Jurkat, Clone E6-1 (cell line): ENCODE data around the gene SCN4B.

Experiments used
- DNase-seq: peaks from one replicate; pipeline ENCODE4 v3.0.0-alpha.2; 2011; ENCODE audit warnings: low read depth, low spot score
- H3K4me3 ChIP-seq: 2 replicates; pipeline ENCODE4 v1.5.1; 2011; ENCODE audit warnings: mild to moderate bottlenecking, low read length, control low read depth, moderate library complexity

SCN4B gene

DNA sequence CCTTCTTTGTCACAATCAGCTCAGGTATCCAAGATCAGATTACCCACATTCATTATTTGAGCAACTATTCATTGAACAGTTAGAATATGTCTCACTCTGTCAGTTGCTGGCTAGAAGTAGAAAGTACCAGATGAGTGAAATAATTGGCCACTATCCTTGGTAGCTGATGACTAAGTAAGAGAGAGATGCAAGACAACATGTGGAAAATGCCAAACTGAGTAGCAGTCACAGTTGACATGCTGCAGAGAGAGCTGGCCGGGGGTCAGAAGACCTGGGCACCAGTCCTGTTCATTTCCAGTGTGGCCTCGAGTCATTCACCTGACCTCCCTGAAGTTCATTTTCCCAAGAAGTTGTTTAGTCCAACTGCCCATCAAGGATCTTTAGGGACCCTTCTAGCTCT, 43.4 kb downstream of the SCN4B start:
- H3K4me3 ChIP-seq, result no peak overlapping the region
- no peak for DNase-seq

DNA sequence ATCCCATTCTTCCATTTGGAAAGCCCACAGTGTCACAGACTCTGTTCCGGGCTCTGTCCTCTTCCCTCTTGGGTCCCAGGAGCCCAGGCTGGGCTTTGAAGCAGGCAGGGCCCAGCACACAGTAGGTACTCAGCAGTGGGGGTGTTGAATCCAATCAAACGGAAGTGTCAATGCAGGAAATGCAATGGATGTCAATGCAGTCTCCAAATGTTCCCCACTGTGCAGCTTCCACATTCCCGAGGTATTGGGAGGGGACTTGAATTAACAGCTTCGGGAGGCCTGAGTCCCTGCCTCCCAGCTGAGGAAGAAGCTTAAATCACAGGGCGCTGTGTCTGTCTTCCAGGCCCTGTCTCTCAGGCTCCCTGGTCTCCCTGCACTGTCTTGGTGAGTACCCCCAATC, 44.1 kb downstream of the SCN4B start:
- DNase-seq, result no peak
- H3K4me3 ChIP-seq, result no peak overlapping the region

DNA sequence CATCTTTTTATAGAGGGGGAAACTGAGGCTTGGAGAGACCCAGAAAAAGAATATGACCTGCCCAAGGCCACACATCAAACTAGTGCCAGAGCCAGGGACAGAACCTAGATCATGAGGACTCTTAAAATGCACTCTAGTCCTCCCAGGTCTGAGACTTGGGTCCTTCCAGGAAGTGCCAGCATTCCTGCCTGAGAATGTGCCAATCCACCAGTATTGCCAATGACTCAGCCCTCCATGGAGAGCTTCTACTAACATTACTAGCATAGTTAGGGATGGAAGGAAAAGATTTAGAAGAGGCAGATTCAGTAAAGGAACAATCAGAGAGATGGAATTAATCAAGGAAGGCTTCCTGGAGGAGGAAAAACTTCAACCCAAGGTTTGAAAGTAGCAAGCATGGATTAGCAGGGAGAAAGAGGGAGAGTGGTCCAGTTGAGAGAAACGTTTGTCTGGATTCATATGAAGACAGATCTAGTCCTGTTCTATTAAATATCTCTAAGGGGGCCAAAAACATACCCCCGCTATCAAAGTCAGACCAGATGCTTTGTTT, 45.8 kb downstream of the SCN4B start:
- no peak for DNase-seq
- no peak overlapping the region for H3K4me3 ChIP-seq

DNA sequence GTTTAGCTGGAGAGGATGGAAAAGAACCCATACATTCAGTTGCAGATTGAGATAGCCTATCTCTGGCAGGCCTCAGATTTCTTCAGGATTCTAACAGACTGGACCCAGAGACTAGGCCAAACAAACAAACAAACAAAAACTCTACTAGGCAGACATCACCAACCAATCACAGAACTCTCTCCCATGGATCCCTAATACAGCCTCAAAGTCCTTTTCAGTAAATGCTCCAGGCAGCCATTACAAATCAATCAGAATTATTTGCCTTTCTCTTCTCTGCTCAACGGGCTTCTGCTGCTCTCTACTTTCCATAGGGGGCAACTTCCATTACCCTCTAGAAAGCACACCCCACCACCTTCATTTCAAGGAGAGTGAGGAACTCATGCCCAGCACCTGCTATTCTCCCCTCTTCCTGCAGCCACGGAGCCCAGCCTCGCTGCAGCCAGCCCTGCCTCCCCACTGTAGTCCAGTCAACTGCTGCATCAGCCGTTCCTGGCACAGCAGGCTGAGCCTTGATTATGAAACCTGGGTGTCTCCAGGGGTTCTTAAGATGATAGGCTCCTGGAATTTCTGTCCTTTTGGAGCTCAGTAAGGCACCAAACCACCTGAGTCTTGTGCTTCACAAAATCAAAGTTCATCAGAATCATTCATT, 46.8 kb downstream of the SCN4B start:
- no peak for DNase-seq
- no peak overlapping the region for H3K4me3 ChIP-seq

DNA sequence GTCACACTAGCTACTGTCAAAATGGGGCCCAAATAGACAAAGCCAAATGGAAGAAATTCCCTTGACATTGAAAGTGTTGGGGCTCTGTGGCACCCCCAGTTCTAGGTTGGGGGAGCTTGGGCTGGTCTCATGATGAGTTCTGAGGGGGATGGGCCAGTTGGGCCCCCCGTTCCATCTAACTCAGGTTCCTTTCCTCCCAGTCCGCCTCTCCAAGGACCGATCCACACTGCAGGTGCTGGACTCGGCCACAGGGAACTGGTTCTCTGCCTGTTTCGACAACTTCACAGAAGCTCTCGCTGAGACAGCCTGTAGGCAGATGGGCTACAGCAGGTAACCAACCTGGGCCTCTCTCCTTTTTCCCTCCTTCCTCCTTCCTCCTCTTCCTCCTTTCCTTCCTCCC, 48.1 kb downstream of the SCN4B start:
- H3K4me3 ChIP-seq, result no peak overlapping the region
- DNase-seq, result no peak

DNA sequence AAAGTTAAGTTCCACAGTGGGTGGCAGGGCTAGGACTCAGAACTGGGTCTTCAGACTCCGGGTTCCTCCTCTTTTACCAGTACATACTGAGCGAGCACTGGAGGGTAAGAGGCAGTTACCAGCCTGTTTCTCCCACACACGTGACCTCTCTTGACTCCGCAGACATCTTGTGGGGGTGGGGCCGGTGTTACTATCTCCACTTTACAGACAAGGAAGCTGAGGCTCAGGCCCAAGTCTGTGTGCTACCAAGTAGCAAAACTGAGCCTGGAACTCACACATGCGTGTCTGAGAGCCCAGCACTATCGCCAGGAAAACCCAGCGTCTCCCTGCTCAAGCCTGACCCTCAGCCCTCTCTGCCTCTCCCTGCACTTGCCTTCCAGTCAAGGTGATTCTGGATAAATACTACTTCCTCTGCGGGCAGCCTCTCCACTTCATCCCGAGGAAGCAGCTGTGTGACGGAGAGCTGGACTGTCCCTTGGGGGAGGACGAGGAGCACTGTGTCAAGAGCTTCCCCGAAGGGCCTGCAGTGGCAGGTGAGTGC, 49.8 kb downstream of the SCN4B start:
- no peak for DNase-seq
- H3K4me3 ChIP-seq, result no peak overlapping the region

DNA sequence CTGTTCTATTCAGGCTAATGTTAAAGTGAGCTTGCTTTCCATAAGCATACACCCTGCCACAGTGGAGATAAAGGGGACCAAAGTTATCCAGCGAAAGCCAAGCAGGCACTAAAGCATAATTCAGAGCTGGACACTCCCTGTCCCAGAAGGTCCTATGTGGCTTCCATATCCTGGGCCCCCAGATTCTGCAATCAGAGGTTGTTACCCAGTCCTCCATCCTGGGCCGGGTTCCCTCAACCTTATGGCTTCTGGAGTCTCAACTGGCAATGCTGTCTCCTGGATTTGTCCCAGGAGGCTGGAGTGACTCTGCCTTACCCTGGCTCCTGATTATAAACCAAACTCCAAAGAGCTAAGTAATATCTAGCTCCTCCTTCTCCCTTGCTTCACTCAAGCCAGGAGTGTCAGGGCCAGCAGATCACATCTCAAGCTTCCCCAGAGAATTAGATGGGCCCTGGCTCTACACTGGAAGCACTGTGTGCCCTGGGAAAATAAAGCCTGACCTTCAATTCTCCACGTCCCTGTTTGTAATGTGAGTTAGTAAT, 51.9 kb downstream of the SCN4B start:
- H3K4me3 ChIP-seq, result no peak overlapping the region
- no peak for DNase-seq

DNA sequence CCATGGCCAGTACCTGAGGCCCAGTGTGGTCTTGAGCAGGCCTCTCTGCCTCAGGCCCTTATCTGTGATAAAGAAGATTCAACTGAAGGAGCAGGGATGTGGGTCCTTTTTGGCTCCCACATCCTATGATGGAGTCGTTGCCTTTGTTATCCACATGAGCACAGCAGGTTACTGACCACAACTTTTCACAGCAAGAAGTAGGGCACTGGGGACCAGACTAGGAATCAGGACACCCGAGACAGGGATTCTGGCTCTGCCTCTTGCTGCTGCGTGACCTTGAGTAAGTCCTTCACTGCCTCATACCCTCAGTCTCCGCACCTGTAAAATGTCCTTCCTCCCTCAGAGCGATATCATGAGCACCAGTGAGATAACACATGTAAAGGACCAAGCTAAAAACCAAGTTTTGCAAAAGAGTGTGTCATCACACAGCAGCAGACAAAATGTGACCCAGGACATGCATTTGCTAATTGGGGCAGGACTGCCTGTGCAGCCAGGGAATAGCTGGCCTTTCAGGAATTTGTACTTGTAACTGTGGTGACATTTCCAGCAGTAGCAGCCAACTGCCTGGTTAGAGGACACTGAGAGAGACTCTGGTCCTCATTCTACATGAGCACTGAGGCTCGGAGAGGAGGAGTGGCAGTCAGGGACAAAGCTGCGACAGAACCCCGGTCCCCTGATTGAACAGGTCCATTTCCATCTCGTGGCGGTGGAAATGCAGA, 52.6 kb downstream of the SCN4B start:
- DNase-seq, result no peak
- H3K4me3 ChIP-seq, result no peak overlapping the region

DNA sequence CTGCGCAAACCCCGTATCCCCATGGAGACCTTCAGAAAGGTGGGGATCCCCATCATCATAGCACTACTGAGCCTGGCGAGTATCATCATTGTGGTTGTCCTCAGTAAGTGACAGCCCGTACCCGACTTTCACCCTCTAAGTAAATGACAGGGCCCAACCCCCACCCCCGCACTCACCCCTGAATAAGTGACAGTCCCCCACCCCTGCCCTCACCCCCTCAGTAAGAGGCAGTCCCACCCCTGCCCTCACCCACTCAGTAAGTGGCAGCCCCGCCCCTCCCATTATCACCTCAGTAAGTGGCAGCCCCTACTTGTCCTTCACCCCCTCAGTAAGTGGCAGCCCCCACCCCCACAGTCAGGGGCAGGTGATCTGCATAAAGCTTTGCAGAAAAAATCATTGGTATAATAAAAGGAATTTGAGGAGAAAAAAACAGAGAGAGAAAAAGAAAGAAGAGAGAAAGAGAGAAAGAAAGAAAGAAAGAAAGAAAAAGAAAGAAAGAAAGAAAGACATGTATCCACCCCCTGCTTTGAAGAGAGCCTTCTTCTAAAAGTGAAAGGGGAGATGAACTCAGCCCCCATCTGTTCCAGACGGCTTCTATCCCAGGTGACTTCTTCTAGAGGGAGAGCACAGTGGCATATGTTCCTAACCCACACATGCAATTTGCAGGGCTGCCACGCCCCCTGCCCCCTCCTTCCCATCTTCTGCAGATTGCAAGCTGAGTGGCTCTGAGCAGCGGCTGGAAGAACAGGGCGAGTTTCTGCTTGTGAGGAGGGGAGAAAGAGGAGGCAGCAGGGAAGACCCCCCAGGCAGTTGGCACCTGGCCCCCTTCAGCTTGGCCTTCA, 53.4 kb downstream of the SCN4B start:
- DNase-seq, result no peak
- no peak overlapping the region for H3K4me3 ChIP-seq

DNA sequence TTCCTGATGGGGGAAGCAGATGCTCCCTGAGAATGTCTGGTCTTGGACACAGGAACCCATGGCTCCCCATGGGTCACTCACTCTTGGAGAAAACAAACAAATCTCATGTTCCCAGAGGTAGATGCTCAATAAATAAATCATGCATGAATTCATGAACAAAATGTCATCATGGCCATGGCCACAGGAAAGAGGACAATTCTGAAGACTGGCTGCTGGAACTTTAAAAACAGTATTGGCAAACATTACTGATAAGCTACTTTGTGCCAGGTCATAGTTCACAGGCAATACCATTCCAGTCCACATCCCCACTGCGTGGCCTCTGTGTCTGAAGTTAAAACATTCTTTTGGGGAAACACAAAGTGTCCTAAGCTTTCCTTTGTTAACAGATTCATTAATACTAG, 56.7 kb downstream of the SCN4B start:
- no peak for DNase-seq
- no peak overlapping the region for H3K4me3 ChIP-seq

DNA sequence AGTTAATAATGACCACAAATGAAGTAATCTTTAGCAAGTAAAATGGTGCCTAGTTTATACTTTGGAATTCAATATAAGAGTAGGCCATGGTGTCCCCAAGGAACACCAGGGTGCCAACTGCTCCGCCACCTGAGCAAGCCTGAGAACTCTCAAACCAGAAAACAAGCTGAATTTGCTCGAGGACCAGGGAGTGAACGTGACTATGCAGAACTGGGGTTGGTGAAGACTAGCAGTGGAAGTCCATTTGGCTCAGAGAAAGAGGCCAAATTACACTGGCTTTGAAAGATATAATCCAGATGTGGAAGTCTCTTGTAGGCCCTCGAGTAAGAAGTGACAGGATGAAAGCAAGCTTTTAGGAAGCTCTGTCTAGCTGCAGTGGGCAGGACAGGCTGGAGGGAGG, 57.1 kb downstream of the SCN4B start:
- no peak overlapping the region for H3K4me3 ChIP-seq
- no peak for DNase-seq

DNA sequence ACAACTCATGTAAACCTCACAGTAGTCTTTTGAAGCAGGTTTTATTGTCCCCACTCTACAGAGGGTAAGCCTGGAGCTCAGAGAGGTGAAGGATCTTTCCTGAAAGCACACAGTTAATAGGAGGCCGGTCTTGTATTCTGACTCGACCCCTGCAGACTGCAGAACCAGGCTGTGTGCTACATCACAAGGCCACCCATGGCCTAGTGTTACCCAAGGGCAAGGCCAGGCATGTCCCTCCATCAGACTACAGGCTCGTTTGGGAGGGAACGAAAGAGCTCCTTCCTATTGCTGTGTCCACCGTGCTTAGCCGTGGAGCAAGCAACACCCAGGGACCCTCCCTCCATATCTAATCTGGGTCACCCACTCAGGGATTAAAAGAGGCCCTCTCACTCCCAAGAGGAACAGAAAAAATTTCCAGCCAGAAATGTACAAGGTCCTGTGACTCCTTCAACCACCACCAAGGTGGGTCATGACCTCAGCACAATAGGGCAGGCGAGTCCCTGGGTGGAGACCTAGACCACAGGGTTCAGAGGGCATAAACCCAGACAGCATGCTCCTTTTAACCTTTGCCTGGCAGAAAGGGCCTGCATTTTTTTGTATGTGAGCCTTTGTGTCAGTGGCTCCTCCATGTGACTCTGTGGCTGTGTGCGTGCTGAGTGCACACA, 59.6 kb downstream of the SCN4B start:
- H3K4me3 ChIP-seq, result no peak overlapping the region
- DNase-seq, result no peak

DNA sequence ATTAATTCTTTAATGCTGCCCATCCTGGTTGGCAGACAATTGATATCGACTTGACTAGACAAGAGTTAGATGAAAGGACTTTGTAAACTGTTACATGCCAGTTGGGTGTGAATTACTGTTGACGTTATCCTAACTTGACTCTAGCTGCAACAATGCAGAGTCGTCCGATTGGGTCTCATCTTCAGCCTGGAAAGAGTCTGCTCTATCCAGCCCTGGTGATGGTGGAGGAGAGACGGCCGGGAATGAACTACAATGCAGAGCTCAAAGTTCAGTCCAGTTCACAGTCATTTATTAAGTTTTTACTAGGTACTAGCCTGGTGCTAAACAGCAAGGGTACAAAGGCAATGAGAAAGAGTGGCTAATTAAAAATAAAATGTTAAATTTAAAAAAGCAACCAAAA, 60.9 kb downstream of the SCN4B start:
- no peak overlapping the region for H3K4me3 ChIP-seq
- DNase-seq, result no peak

DNA sequence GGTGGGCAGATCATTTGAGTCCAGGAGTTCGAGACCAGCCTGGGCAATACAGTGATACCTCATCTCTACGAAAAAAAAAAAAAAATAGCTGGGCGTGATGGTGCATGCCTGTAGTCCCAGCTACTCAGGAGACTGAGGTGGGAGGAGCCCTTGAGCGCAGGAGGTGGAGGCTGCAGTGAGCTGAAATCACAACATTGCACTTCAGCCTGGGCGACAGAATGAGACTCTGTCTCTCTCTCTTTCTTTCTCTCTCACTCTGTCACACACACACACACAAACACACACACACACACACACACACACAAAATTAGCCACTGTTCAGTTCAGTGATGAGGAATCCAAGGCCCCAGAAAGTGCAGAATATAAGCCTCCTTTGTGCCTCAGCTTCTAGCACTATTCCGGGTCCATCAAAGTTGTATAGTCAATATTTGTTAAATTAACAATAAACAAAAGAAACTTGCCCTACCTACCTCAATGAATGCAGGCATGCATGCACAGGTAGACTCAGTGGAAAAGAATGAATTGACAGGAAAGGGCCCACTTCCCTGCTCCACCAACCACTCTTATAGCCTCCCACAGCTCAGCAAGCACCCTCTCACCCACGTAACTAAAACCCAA, 62.0 kb downstream of the SCN4B start:
- H3K4me3 ChIP-seq, result no peak overlapping the region
- no peak for DNase-seq

DNA sequence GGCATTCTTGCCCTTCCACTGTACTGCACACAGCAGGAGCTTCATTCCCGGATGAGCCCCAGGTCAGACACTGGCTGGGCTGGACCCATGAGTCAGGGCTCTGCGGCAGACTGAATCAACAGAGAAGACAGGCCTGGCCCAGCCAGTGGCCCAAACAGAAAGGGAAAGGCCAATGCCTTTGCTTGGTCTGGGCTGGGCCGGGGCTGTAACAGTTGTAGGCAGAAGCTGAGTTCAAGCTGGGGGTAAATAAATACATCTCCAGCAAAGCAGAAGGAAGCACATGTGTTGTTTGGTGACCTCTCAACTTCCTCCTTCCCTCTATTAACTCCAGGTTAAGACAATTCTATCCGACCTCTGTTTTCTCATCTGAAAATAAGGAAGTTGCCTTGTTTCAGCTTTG, 64.1 kb downstream of the SCN4B start:
- DNase-seq, result no peak
- no peak overlapping the region for H3K4me3 ChIP-seq

DNA sequence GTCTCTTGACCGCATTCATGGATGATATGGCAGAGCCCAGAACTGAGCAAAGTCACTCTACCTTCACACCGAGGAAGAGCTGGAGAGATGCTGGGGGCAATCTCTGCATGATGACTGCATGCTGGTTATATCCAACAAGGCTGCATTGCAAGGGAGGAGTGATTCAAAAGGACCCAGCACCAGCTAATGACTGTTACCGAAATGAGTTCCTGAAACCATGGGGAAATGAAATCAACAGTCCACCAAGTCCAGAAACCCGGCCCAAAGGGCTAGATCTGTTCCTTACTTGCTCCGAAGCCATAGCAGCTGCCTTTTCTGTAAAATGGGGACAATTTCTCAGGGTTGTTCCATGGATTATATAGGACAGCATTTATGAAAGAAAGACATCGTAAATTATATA, 64.7 kb downstream of the SCN4B start:
- no peak overlapping the region for H3K4me3 ChIP-seq
- no peak for DNase-seq

DNA sequence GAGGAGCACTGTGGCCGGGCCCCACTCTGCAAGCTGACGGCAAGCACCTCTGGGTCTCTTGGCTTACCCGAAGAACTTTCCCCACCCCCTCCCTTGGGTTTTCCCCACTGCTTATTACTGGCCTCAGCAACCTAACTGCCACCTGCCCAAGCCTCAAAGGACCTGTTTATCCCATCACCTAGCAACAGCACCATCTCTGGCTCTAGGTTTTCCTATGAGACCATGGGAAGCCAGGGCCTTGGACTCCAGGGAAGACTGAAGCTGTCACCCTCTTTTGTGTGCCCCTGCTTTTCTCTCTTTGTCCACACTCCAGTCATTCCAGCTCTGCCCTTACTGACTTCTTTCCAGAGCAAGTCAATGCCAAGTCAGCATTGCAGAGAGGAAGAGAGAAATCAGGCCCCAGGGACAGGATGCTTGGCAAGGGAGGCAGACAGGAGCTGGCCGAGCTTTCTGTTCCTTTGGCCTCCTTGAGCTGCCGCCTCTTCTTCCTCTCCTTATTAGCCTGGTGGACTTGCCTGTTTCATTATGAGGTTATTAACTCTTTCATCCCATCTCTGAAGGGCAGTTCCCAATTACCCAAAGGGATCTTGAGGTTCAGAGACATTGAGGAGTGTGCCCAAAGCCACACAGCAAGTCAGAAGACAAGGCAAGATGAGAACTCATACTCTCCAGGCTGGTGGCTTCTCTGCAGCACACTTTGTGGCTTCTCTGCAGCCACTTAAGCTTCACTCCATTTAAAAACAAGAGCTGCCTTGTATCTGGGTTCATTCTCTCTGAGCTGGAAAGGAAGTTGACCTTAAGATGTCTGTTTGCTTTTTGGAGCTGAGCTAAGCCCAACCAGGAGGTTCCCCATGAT, 65.5 kb downstream of the SCN4B start, which contains the start of gene SMIM35:
SMIM35 (minus strand) TSS at position 51 of the 856 bp plus-strand sequence. CDS start 206 bp downstream, outside the sequence.
- no peak for DNase-seq
- no peak within 1 kb of the TSS for H3K4me3 ChIP-seq

DNA sequence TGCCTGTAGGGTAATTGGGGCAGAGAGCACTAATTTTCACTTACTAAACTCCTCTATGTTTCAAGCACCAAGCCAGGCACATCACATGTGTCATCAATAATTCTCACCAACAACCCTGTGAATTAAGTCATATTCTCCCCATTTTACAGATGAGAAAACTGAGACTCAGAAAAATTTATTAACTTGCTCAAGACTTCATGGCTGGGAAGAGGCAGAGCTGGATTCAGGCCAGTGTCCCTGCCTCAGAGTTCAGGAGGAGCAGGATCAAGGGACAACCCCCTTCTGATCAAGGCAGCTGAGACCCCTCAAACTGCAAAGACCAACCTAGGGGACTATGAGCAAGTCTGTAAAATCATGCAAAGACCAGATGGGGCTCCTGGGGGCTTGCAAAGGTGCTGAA, 68.0 kb downstream of the SCN4B start:
- DNase-seq, result no peak
- H3K4me3 ChIP-seq, result no peak overlapping the region
